ENCODE data around the gene HYAL3. TPM values are rescaled to one million over a fixed set of nuclear protein-coding genes. Genes with fewer than 3 reads are reported as not detected.

HYAL3 gene
- total RNA-seq, 4 donors from 2014 or later, result 2.4 to 8.8 (median 4.0) TPM

DNA sequence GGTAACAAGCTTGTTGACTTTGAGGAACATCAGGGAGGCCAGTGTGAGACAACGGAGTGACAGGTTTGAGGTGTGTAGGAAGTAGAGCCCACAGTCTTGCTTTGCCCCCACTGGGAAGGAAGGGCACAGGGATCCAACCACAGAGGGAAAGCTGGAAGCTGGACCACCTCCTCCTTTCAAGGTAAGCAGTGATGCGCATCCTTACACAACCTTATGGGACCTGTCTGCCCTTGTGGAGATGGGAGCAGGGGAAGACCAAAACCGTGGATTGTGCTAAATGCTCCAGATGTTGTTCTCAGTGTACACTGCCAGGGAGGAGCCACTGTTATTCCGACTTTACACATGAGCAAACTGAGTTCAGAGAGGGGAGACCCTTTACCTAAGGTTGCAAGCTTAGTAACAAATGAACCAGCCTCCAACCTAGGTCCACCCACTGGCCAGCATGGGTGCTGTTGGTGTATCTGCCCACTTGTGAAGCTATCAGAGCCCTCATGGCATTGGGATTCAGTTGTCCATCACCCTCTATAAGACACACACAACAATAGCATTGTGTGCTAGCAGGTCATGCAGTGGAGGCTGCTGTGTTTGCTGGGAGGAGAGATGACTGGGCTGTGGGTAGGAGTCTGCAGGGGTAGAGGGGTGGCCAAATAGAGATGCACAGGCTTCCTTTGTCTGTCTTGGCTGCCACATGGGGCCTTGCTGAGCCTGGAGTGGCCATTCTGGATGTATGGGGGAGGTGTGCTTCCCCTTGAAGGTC is 20.9 kb downstream of the HYAL3 start:
- peak overlapping the region in 2 of 4 donors; percentile 18 to 38 for H3K27ac ChIP-seq
- H3K9me3 ChIP-seq, result no peaks in the 10 kb centered on the region
- TF ChIP-seq POLR2A (IDR thresholded peaks at IDR 0.05) (no peak), EP300 (IDR thresholded peaks at IDR 0.05) (no peak)
- H3K36me3 ChIP-seq, result peaks cover 0 to 27% of the 10 kb centered on the region in 2 donors
- no peak for ATAC-seq
- peaks cover 0 to 42% (median 16%) of the 10 kb centered on the region in 3 donors for H3K4me1 ChIP-seq
- 68 to 70% methylated on average over 2 to 3 of the region's 4 CpGs for WGBS, 2 donors (ENCODE audit: low coverage in 1 of 2)
- H3K27me3 ChIP-seq, result peaks cover 33% of the 10 kb centered on the region
- H3K4me3 ChIP-seq, result no peak overlapping the region

DNA sequence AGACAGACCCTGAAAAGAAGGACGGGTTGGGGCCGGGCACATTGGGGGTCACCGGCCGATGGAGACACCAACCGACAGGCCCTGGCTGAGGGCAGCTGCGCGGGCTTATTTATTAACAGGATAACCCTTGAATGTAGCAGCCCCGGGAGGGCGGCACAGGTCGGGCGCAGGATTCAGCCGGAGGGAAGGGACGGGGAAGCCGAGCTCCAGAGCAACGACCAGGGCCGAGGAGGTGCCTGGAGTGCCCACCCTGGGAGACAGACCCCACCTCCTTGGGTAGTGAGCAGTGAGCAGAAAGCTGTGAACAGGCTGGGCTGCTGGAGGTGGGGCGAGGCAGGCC is 22.5 kb downstream of the HYAL3 start:
- ATAC-seq, result no peak
- Histone ChIP-seq H3K9me3 (no peaks in the 10 kb centered on the region), H3K4me3 (no peak overlapping the region), H3K27ac (no peak overlapping the region), H3K4me1 (peaks cover 0 to 57% (median 19%) of the 10 kb centered on the region in 3 donors), H3K27me3 (peaks cover 33% of the 10 kb centered on the region), H3K36me3 (peaks cover 0 to 27% of the 10 kb centered on the region in 2 donors)
- TF ChIP-seq, protein P1, sequence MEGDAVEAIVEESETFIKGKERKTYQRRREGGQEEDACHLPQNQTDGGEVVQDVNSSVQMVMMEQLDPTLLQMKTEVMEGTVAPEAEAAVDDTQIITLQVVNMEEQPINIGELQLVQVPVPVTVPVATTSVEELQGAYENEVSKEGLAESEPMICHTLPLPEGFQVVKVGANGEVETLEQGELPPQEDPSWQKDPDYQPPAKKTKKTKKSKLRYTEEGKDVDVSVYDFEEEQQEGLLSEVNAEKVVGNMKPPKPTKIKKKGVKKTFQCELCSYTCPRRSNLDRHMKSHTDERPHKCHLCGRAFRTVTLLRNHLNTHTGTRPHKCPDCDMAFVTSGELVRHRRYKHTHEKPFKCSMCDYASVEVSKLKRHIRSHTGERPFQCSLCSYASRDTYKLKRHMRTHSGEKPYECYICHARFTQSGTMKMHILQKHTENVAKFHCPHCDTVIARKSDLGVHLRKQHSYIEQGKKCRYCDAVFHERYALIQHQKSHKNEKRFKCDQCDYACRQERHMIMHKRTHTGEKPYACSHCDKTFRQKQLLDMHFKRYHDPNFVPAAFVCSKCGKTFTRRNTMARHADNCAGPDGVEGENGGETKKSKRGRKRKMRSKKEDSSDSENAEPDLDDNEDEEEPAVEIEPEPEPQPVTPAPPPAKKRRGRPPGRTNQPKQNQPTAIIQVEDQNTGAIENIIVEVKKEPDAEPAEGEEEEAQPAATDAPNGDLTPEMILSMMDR (IDR thresholded peaks at IDR 0.05), result no peak
- TF ChIP-seq POLR2A (IDR thresholded peaks at IDR 0.05) (no peak), EP300 (IDR thresholded peaks at IDR 0.05) (no peak), POLR2AphosphoS5 (IDR thresholded peaks at IDR 0.05) (no peak)
- 72 to 78% methylated on average over 12 to 14 of the region's 17 CpGs for WGBS, 2 donors (ENCODE audit: low coverage in 1 of 2)

DNA sequence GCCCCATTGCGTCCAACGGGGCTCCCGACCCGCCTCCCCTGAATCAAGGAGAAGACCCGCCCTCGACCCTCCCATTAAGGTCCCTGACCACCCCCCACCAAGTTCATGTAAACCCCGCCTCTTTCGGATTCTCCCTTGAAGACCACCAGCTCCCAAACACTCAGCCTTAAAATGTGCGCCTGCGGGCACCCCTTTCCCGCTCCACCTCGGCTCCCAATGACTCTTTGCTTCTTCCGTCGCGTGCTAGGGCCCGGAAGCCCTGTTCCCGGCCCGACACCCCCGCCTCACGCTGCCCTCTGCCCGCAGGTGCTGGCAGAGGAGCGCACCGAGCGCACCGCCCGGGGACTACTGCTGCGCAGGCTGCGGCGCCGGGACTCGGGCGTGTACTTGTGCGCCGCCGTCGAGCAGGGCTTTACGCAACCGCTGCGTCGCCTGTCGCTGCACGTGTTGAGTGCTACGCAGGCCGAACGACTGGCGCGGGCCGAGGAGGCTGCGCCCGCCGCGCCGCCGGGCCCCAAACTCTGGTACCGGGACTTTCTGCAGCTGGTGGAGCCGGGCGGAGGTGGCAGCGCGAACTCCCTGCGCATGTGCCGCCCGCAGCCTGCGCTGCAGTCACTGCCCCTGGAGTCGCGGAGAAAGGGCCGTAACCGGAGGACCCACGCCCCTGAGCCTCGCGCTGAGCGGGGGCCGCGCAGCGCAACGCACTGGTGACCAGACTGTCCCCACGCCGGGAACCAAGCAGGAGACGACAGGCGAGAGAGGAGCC is 23.0 kb downstream of the HYAL3 start:
- no peaks in the 10 kb centered on the region for H3K9me3 ChIP-seq
- peaks cover 33% of the 10 kb centered on the region for H3K27me3 ChIP-seq
- 66 to 100% methylated on average over 1 to 14 of the region's 79 CpGs for WGBS, 2 donors (ENCODE audit: low coverage in 1 of 2)
- no peak overlapping the region for H3K27ac ChIP-seq
- ATAC-seq, result no peak
- H3K4me1 ChIP-seq, result peaks cover 0 to 60% (median 19%) of the 10 kb centered on the region in 3 donors
- H3K36me3 ChIP-seq, result peaks cover 0 to 27% of the 10 kb centered on the region in 2 donors
- TF ChIP-seq POLR2AphosphoS5 (IDR thresholded peaks at IDR 0.05), result no peak
- no peak overlapping the region for H3K4me3 ChIP-seq

DNA sequence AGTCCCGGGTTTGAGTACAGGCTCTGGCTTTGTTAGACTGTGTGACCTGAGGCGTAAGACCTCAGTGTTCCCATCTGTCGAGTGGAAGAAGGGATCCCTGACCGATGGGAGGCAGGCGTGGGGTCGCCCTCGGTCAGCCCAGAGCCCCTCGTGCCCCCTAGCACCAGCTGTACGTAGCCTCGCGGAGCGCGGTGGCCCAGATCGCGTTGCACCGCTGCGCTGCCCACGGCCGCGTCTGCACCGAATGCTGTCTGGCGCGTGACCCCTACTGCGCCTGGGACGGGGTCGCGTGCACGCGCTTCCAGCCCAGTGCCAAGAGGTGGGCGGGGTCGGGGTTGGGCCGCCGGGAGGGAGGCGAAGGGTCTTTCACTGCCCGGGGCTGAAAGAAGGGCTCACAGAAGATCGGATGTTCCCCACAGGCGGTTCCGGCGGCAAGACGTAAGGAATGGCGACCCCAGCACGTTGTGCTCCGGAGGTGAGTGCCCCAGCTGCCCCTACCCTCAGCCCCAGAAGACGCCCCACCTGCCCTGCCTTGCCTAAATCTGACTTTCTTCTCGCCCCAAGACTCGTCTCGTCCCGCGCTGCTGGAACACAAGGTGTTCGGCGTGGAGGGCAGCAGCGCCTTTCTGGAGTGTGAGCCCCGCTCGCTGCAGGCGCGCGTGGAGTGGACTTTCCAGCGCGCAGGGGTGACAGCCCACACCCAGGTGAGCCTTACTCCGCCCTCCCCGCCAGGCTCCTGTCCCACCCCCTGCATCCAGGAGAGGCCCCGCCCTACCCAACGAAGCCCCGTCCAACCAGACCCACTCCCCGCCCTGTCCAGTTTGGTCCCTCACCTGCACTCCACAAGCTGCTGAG is 23.8 kb downstream of the HYAL3 start:
- H3K4me1 ChIP-seq, result peaks cover 0 to 68% (median 19%) of the 10 kb centered on the region in 3 donors
- peak overlapping the region in 1 of 2 donors; percentile 16 for H3K4me3 ChIP-seq
- no peak overlapping the region for H3K27ac ChIP-seq

DNA sequence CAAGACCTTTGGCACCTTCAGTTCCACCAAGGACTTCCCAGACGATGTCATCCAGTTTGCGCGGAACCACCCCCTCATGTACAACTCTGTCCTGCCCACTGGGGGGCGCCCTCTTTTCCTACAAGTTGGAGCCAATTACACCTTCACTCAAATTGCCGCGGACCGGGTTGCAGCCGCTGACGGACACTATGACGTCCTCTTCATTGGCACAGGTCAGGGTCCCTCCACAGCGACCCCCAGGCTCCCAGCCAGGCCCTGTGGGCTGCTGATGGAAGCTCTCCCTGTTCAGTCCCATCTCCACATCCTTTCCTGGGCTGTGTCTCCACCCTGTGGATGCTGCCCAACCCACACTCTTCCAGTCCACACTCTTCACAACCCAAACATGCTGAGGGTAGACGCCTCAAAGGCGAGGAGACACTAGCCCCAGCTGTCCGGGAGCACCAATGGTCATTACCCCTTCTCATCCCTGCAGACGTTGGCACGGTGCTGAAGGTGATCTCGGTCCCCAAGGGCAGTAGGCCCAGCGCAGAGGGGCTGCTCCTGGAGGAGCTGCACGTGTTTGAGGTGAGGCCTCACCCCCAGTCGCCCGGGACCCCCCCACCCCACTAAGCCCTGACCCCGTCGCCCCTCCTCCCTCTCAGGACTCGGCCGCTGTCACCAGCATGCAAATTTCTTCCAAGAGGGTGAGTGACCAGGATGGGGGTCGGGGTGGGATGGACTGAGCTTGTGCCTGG is 24.7 kb downstream of the HYAL3 start:
- Histone ChIP-seq H3K4me3 (no peak overlapping the region), H3K27me3 (peaks cover 33% of the 10 kb centered on the region), H3K4me1 (peaks cover 0 to 77% (median 19%) of the 10 kb centered on the region in 3 donors), H3K27ac (peak overlapping the region in 1 of 4 donors; percentile 12), H3K36me3 (peaks cover 0 to 27% of the 10 kb centered on the region in 2 donors), H3K9me3 (no peaks in the 10 kb centered on the region)
- ATAC-seq, result peak; percentile 6
- TF ChIP-seq, protein P1 (IDR thresholded peaks at IDR 0.05), result peak in 3 of 4 experiments; percentile 52 to 74 (median 66)
- TF ChIP-seq EP300 (IDR thresholded peaks at IDR 0.05) (no peak), POLR2AphosphoS5 (IDR thresholded peaks at IDR 0.05) (no peak), POLR2A (IDR thresholded peaks at IDR 0.05) (no peak)
- WGBS, 2 donors (ENCODE audit: low coverage in 1 of 2), result 9 to 38% methylated on average over 8 of the region's 26 CpGs

More for the DNA sequence above, 23.8 kb downstream of the HYAL3 start:
- Histone ChIP-seq H3K9me3 (no peaks in the 10 kb centered on the region), H3K36me3 (peaks cover 0 to 27% of the 10 kb centered on the region in 2 donors), H3K27me3 (peaks cover 33% of the 10 kb centered on the region)
- ATAC-seq, result no peak
- 40% methylated on average over 2 of the region's 65 CpGs; no CpG with 5 or more reads in 1 of the 2 donors for WGBS, 2 donors (ENCODE audit: low coverage in 1 of 2)
- TF ChIP-seq POLR2AphosphoS5 (IDR thresholded peaks at IDR 0.05), result no peak
- TF ChIP-seq EP300 (IDR thresholded peaks at IDR 0.05), result no peak
- TF ChIP-seq, protein P1 (IDR thresholded peaks at IDR 0.05), result no peak
- TF ChIP-seq POLR2A (IDR thresholded peaks at IDR 0.05), result no peak

Measured in gastroesophageal sphincter (tissue), 4 donors.